GM12801 (cell line): Measurements from ENCODE around the gene SLC66A2.

Experiments
- TF ChIP-seq, protein P1 (sequence below): IDR thresholded peaks from one replicate; pipeline ENCODE4 v1.5.1; 2011; ENCODE audit warnings: control low read depth; ENCODE audit not compliant: insufficient read length; ENCODE audit errors: extremely low read depth

Gene SLC66A2

DNA sequence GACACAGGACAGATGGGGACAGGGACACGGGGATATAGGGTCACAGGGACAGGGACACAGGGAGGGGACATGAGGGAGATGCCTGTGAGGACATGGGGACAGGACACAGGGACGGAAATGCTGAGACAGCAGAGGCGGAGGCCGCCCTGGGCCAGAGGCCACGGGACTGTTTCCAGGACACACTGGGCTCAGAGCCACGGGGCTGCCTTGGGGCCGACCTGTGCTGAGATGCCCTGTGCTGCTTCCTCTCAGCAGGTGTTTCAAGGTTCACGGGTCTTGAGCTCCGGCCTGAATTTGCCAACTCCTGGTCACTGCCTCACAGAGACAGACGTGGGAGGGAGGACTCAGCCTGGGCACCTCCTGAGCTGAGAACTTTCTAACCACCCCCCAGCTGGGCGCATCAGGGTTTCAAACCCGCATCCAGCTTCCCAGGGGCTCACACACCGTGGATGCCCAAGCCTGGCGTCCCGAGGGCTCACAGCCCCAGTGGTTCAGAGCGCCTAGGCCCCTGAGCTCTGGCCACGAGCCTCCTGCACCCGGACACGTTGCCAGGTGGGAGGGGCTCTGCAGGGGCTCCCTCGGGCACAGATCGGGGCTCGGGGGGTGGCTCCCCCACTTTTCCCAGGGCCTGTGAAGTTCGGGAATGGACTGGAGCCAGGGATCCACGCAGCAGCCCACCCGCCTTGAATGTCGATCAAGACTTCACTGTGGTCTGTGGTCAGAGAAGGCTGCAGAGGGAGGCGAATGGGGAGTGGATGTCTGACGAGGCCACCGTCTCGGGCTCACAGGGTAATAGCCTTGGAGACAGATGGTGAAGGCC is 64.1 kb downstream of the SLC66A2 start:
- TF ChIP-seq, protein P1, sequence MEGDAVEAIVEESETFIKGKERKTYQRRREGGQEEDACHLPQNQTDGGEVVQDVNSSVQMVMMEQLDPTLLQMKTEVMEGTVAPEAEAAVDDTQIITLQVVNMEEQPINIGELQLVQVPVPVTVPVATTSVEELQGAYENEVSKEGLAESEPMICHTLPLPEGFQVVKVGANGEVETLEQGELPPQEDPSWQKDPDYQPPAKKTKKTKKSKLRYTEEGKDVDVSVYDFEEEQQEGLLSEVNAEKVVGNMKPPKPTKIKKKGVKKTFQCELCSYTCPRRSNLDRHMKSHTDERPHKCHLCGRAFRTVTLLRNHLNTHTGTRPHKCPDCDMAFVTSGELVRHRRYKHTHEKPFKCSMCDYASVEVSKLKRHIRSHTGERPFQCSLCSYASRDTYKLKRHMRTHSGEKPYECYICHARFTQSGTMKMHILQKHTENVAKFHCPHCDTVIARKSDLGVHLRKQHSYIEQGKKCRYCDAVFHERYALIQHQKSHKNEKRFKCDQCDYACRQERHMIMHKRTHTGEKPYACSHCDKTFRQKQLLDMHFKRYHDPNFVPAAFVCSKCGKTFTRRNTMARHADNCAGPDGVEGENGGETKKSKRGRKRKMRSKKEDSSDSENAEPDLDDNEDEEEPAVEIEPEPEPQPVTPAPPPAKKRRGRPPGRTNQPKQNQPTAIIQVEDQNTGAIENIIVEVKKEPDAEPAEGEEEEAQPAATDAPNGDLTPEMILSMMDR: no peak

DNA sequence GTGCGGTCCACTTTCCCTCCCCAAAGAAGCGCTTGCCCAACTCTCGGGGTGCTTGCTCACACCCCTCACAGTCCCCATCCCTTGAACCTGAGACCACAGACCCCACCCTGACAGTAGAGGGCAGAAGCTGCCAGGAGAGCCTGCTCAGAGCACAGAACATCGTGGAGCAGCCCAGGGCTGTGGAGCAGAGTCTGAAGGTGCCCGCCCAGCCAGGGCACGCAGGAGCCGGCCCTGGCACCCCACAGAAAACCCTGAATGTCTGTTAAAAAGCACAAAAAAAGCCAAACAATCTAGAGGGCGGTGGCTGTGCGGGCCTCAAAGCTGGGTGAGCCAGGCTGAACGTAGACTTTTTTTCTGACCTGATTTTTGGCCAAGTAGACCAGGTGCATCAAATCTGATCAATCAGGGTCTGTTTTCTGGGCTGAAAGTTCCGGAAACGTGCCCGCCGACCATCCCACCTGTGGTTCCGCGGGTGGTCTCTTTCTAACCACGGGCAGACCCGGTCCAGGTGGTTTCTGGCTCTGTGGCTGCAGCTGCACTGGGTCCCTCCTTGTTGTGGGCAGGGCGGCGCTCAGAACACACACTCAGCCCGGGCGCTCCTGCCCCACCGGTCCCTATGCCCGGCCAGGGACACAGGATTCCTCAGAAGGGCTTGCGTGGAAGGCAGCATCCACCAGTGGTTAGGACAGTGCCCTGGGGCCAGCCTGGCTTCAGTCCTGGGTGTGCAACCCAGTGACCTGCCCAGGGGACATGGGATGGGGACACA is 66.3 kb downstream of the SLC66A2 start:
- TF ChIP-seq, protein P1: no peak

DNA sequence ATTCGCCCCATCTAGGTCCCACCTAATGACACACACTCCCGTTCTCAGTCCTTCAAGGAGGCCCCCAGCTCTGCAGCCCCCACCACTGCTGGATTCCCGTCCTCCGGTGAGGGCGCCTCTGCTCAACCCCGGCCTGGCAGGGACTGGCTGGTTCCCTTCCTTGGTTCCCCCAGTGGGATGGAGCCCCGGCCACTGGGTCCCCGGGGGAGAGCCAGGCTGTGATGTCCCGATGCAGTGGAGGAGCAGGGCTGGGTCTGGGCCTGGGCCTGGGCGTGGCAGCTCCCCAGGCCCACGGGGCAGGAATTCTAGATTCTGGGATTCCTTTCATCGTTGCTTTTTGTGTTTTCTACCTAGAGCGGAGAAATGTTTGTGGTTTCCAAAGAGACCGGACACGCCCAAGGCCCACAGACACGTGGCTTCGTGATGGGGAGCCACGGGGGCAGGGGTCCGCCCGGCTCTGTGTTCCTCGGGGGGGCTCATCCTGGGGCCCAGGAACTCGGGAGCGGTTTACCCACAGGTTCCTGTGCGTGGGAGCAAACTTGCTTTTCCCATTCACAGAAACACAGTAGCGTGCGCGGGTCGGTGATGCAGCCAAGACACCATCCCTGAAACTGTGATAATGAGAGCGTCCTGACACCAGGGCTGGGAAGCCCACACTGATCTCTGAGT is 67.0 kb downstream of the SLC66A2 start:
- TF ChIP-seq, protein P1: no peak

DNA sequence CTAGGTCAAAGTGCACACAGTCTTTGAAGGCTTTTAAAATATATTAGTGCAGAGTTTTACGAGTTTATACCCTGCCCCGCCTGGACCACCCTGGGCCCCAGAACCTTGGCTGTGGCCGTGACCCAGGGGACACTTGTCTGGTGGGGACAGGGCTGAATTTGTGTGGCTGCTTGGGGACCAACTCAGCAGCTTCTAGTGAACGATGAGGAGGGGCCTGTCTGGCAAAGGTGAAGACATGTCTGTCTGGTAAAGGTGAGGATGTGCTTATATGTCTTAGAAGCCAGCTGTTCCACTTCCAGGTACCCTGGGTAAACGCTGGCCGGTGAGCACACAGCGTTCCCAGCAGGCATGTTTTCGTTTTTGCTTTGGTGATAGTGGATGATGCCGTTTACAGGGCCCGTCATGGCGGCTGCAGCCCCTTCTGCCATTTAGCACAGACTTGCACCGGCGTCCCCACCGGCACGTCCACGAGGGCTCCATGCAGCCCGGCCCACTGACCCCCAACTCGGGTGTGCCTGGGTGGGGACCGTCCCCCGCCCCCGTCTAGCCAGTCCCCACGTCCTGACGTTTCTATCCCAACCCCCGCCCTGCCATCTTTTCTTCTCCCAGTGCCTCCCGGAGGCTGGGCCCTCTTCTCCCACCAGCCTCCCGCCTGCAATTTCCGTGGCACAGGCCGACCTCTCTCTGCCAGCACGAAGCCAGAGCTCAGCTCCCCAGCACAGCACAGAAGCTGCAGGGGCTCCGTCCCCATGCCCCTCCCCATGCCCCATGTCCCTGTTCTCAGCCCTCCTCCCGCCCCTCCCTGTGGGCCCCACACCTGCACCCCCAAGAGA is 67.8 kb downstream of the SLC66A2 start:
- TF ChIP-seq, protein P1: no peak

DNA sequence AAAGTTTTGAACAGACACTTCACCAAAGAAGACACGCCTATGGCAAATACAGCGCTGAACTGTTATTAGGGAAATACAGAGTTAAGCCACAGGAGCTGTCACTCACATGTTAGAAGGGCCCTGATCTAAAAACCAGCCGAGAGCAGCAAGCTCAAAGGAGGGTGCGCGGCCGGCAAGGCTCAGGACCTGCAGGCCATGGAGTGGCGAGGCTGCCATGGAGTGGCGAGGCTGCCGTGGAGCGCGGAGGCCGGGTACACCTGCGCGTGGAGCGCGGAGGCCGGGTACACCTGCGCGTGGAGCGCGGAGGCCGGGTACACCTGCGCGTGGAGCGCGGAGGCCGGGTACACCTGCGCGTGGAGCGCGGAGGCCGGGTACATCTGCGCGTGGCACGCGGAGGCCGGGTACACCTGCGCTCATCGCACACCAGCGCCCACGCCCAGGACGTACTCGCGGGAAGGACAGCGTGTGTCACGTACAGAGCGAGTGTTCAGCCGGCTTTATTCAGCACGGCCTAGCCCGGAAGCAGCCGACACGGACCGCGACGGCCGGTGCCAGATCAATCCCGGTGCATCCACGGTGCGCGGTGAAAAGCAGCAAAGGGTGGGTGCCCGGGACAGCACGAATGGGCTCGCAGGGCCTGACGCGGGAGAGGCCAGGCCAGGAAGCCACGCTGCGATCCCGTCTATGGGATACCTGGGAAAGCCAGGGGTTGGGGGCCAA is 68.8 kb downstream of the SLC66A2 start:
- TF ChIP-seq, protein P1: no peak

DNA sequence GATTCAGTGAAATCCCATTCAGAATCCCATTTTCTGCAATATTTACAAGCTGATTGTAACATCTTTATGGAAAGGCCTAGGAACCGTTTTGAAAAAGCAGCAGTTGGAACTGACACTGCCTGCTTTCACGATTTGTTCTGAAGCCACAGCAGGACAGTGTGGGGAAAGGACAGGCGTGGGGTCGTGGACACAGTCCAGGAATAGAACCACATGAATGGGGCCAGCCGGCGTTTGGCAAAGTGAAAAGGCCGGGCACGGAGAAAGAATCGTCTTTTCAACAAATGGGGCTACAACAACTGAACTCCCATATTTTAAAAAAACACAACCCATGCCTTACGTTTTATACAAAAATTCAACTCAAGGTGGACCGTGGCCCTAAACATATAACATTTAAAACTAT is 69.8 kb downstream of the SLC66A2 start:
- TF ChIP-seq, protein P1: no peak
